Measurements from ENCODE around the gene KRTAP4-7. TPM values are rescaled to one million over a fixed set of nuclear protein-coding genes. Genes with fewer than 3 reads are reported as not detected.

Gene KRTAP4-7
- total RNA-seq, 1 experiment from 2014 or later = not detected

GRCh38 chr17:41107941-41108450 lies 24.0 kb downstream of the KRTAP4-7 start:
- TF ChIP-seq SP1 (IDR thresholded peaks at IDR 0.05; ENCODE audit: low read depth) = no peak
- TF ChIP-seq TCF7L2 (IDR thresholded peaks at IDR 0.05; ENCODE audit: borderline replicate concordance, extremely low read depth, insufficient read depth, insufficient read length) = no peak
- TF ChIP-seq, protein P1, sequence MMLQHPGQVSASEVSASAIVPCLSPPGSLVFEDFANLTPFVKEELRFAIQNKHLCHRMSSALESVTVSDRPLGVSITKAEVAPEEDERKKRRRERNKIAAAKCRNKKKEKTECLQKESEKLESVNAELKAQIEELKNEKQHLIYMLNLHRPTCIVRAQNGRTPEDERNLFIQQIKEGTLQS (IDR thresholded peaks at IDR 0.05) = no peak
- TF ChIP-seq, protein P2, sequence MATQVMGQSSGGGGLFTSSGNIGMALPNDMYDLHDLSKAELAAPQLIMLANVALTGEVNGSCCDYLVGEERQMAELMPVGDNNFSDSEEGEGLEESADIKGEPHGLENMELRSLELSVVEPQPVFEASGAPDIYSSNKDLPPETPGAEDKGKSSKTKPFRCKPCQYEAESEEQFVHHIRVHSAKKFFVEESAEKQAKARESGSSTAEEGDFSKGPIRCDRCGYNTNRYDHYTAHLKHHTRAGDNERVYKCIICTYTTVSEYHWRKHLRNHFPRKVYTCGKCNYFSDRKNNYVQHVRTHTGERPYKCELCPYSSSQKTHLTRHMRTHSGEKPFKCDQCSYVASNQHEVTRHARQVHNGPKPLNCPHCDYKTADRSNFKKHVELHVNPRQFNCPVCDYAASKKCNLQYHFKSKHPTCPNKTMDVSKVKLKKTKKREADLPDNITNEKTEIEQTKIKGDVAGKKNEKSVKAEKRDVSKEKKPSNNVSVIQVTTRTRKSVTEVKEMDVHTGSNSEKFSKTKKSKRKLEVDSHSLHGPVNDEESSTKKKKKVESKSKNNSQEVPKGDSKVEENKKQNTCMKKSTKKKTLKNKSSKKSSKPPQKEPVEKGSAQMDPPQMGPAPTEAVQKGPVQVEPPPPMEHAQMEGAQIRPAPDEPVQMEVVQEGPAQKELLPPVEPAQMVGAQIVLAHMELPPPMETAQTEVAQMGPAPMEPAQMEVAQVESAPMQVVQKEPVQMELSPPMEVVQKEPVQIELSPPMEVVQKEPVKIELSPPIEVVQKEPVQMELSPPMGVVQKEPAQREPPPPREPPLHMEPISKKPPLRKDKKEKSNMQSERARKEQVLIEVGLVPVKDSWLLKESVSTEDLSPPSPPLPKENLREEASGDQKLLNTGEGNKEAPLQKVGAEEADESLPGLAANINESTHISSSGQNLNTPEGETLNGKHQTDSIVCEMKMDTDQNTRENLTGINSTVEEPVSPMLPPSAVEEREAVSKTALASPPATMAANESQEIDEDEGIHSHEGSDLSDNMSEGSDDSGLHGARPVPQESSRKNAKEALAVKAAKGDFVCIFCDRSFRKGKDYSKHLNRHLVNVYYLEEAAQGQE (IDR thresholded peaks at IDR 0.05; ENCODE audit: low read depth) = no peak
- TF ChIP-seq SIN3A (IDR thresholded peaks at IDR 0.05; ENCODE audit: low read depth) = no peak
- no peak for TF ChIP-seq EGR1 (IDR thresholded peaks at IDR 0.05; ENCODE audit: low read depth)
- TF ChIP-seq SRF (IDR thresholded peaks at IDR 0.05; ENCODE audit: low read depth) = no peak
- no peak for TF ChIP-seq CEBPB (IDR thresholded peaks at IDR 0.05; ENCODE audit: low read depth)
- TF ChIP-seq, protein P3, sequence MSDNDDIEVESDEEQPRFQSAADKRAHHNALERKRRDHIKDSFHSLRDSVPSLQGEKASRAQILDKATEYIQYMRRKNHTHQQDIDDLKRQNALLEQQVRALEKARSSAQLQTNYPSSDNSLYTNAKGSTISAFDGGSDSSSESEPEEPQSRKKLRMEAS (IDR thresholded peaks at IDR 0.05) = no peak
- no peak for TF ChIP-seq EZH2phosphoT487 (IDR thresholded peaks at IDR 0.05; ENCODE audit: borderline replicate concordance)
- no peak for TF ChIP-seq FOSL1 (IDR thresholded peaks at IDR 0.05; ENCODE audit: low read depth)
- no peak for TF ChIP-seq CTCF (IDR thresholded peaks at IDR 0.05 in 2 of 3, conservative IDR thresholded peaks at IDR 0.05 in 1 of 3; ENCODE audit: borderline replicate concordance in 1 of 3, insufficient read depth in 1 of 3, low read depth in 2 of 3, low read length in 2 of 3)
- no peak for TF ChIP-seq JUND (IDR thresholded peaks at IDR 0.05)
- TF ChIP-seq ZNF274 (IDR thresholded peaks at IDR 0.05; ENCODE audit: low read depth, low read length) = no peak
- no peak for TF ChIP-seq POLR2A (IDR thresholded peaks at IDR 0.05; ENCODE audit: borderline replicate concordance, extremely low read depth, insufficient read depth, insufficient read length)
- TF ChIP-seq, protein P4, sequence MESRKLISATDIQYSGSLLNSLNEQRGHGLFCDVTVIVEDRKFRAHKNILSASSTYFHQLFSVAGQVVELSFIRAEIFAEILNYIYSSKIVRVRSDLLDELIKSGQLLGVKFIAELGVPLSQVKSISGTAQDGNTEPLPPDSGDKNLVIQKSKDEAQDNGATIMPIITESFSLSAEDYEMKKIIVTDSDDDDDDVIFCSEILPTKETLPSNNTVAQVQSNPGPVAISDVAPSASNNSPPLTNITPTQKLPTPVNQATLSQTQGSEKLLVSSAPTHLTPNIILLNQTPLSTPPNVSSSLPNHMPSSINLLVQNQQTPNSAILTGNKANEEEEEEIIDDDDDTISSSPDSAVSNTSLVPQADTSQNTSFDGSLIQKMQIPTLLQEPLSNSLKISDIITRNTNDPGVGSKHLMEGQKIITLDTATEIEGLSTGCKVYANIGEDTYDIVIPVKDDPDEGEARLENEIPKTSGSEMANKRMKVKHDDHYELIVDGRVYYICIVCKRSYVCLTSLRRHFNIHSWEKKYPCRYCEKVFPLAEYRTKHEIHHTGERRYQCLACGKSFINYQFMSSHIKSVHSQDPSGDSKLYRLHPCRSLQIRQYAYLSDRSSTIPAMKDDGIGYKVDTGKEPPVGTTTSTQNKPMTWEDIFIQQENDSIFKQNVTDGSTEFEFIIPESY (IDR thresholded peaks at IDR 0.05; ENCODE audit: extremely low read depth, insufficient replicate concordance, low read length) = no peak
- no peak for TF ChIP-seq POLR2AphosphoS5 (IDR thresholded peaks at IDR 0.05; ENCODE audit: low read depth, low read length)
- TF ChIP-seq EZH2 (IDR thresholded peaks at IDR 0.05) = no peak
- no peak for TF ChIP-seq CBX3 (IDR thresholded peaks at IDR 0.05; ENCODE audit: low read depth)
- H3K4me2 ChIP-seq (ENCODE audit: low read length) = no peak overlapping the region
- no peak overlapping the region for H3K27ac ChIP-seq (ENCODE audit: low read depth, low read length)
- H2AFZ ChIP-seq (ENCODE audit: low read depth, low read length, poor library complexity, severe bottlenecking) = peak overlapping the region; percentile 22
- no peak overlapping the region for H3K9ac ChIP-seq (ENCODE audit: low read length)
- POLR2A ChIA-PET = no interaction called here
- H3K27me3 ChIP-seq (ENCODE audit: insufficient read depth, low read length) = no peaks in the 10 kb centered on the region
- RAD21 ChIA-PET (ENCODE audit: low non-redundant PET in 1 of 2, low total read pairs in 2 of 2, uncharacterized antibody in 2 of 2, unreplicated experiment in 2 of 2) = no interaction called here
- H3K4me3 ChIP-seq (replicated peaks in 1 of 2; ENCODE audit: low read depth in 1 of 2, low read length in 2 of 2) = no peak overlapping the region
- no TSS peak for BruUV-seq (replicated peaks)
- DNase-seq (ENCODE audit: low read depth, low spot score) = no peak
- H3K36me3 ChIP-seq (ENCODE audit: control insufficient read depth in 1 of 2, insufficient read depth in 2 of 2, low read length in 2 of 2) = peaks cover 0 to 23% of the 10 kb centered on the region in 2 experiments; a peak in 2 of 4 replicates
- no peaks in the 10 kb centered on the region for H4K20me1 ChIP-seq (ENCODE audit: insufficient read depth)
- no peaks in the 10 kb centered on the region for H3K9me2 ChIP-seq (ENCODE audit: insufficient read depth)
- H3K79me2 ChIP-seq (ENCODE audit: insufficient read depth, low read length) = no peaks in the 10 kb centered on the region
- ATAC-seq = no peak
- peaks cover 4 to 21% of the 10 kb centered on the region in 2 experiments; a peak in 3 of 4 replicates for H3K9me3 ChIP-seq (ENCODE audit: control insufficient read depth in 1 of 2, insufficient read depth in 1 of 2, low read depth in 1 of 2, low read length in 2 of 2)
- H3K4me1 ChIP-seq (ENCODE audit: control insufficient read depth in 1 of 2, insufficient read depth in 2 of 2, low read length in 2 of 2) = peaks cover 13 to 36% of the 10 kb centered on the region in 2 experiments
- intact Hi-C loops (cut with micrococcal nuclease) = no loop called here
- CTCF ChIA-PET = no interaction called here

All from HCT116 (cell line).